Right cardiac atrium (tissue), 5 donors: ENCODE measurements around the gene RNU1-3. TPM values are rescaled to one million over a fixed set of nuclear protein-coding genes. Genes with fewer than 3 reads are reported as not detected.
"Not testable (repeated sequence)": the region's sequence is repeated elsewhere in the genome, so short reads cannot be mapped to it uniquely, and the experiment has no call there.

Source experiments
- ATAC-seq, 2 donors: fragments of 200-7000 bp; cut with Tn5 transposase; one replicate each; pipeline versions ENCODE4 v1.8.0 to v1.9.1; 2020; ENCODE audit warnings: moderate library complexity in 2 of 2, mild to moderate bottlenecking in 1 of 2
- DNase-seq, 3 donors: peaks; one replicate each; pipeline ENCODE4 v3.0.0-alpha.2; 2020
- H3K27ac ChIP-seq: one replicate; pipeline ENCODE4 v1.5.1; 2013; ENCODE audit warnings: mild to moderate bottlenecking, low read length, control low read depth, moderate library complexity
- H3K27me3 ChIP-seq: one replicate; pipeline ENCODE4 v1.6.1; 2013; ENCODE audit not compliant: control insufficient read depth, insufficient read depth
- H3K4me1 ChIP-seq: one replicate; pipeline ENCODE4 v1.6.1; 2013; ENCODE audit warnings: low read length; ENCODE audit not compliant: control insufficient read depth, insufficient read depth
- H3K4me3 ChIP-seq: one replicate; pipeline ENCODE4 v1.5.1; 2013; ENCODE audit warnings: low read length, control low read depth
- H3K9me3 ChIP-seq: one replicate; pipeline ENCODE4 v1.6.1; 2013; ENCODE audit warnings: low read length; ENCODE audit not compliant: control insufficient read depth
- WGBS: extraction: QIAGEN DNeasy Blood & Tissue Kit; methylation state at CpG from one replicate; pipeline ENCODE4 v1.1.7; 2013; 5-methylcytosine and 5-hydroxymethylcytosine counted together
- intact Hi-C, 4 donors: fragments of 100-400 bp; cut with DNase I; formaldehyde crosslinking; loops; one replicate each; pipeline versions ENCODE4 v1.11.0 to v1.14.0; 2022 to 2023
- polyA plus RNA-seq: library from polyadenylated mRNA; stranded (reverse); fragments of 200-250 nt; gene quantifications from one replicate; pipeline ENCODE4 v1.2.3, GENCODE V29; 2013
- total RNA-seq, 4 donors: library from RNA; stranded (reverse); fragmentation: NEBNext Ultra II Directional; extraction: Animal tissue kit (Norgen Biotek cat#: 25700); gene quantifications; one replicate each; pipeline ENCODE4 v1.2.1, GENCODE V29; 2021
- donor health status: healthy with polysubstance abuse.
- donor health status: DM: no; HTN: yes; CAD: no.
- donor health status: DM: no; HTN: no; CAD: no.
- donor health status: DM: no; HTN: yes; CAD: no; lungs with severe emphysema.
- donor health status: DM: yes; HTN: yes; CAD: no.

Gene RNU1-3
- total and polyA plus RNA-seq, 5 donors: 3,675 to 8,578 (median 7,073) TPM; not detected in 1

- ATAC-seq (peak in 1 of 2 donors; percentile 2), DNase-seq (peak in 1 of 3 donors; percentile 47)
- H3K4me1 ChIP-seq, H3K9me3 ChIP-seq, intact Hi-C loops, H3K27me3 ChIP-seq, H3K4me3 ChIP-seq, H3K27ac ChIP-seq: not testable (repeated sequence)
- 90% methylated on average over 12 of the region's 16 CpGs for WGBS
Measured at GRCh38 chr1:16704502-16705100, 37.9 kb upstream of the RNU1-3 start.

GRCh38 chr1:16704076-16704475, 37.3 kb upstream of the RNU1-3 start:
- WGBS: 69% methylated on average over 7 of the region's 13 CpGs
- H3K4me3 ChIP-seq, H3K27me3 ChIP-seq, H3K27ac ChIP-seq, ATAC-seq, H3K4me1 ChIP-seq, DNase-seq, intact Hi-C loops, H3K9me3 ChIP-seq: not testable (repeated sequence)

GRCh38 chr1:16703602-16704001, 36.9 kb upstream of the RNU1-3 start:
- intact Hi-C loops, H3K9me3 ChIP-seq, H3K4me1 ChIP-seq, H3K27ac ChIP-seq, H3K4me3 ChIP-seq, H3K27me3 ChIP-seq: not testable (repeated sequence)
- 22% methylated on average over 3 of the region's 5 CpGs for WGBS
- ATAC-seq: peak; percentile 14 to 62
- peak in 2 of 3 donors; percentile 53 to 62 for DNase-seq

- H3K27me3 ChIP-seq, H3K4me3 ChIP-seq, DNase-seq, H3K27ac ChIP-seq, intact Hi-C loops, H3K4me1 ChIP-seq, H3K9me3 ChIP-seq: not testable (repeated sequence)
- WGBS: no CpG with 5 or more reads among the region's 7 CpGs
- ATAC-seq: peak; percentile 50 to 51
Measured at GRCh38 chr1:16703141-16703540, 36.4 kb upstream of the RNU1-3 start.

GRCh38 chr1:16702280-16702679, 35.5 kb upstream of the RNU1-3 start:
- H3K27me3 ChIP-seq, ATAC-seq, H3K27ac ChIP-seq, H3K9me3 ChIP-seq, H3K4me3 ChIP-seq, intact Hi-C loops, H3K4me1 ChIP-seq: not testable (repeated sequence)
- peak in 1 of 3 donors; percentile 48 for DNase-seq
- WGBS: 62% methylated on average over 2 of the region's 5 CpGs

GRCh38 chr1:16701189-16701588, 34.4 kb upstream of the RNU1-3 start:
- ATAC-seq, H3K9me3 ChIP-seq, H3K27me3 ChIP-seq, H3K4me1 ChIP-seq, intact Hi-C loops, H3K27ac ChIP-seq, DNase-seq, H3K4me3 ChIP-seq: not testable (repeated sequence)
- WGBS: no CpG with 5 or more reads among the region's 37 CpGs

- H3K27me3 ChIP-seq, intact Hi-C loops, H3K27ac ChIP-seq, ATAC-seq, H3K9me3 ChIP-seq, H3K4me3 ChIP-seq, DNase-seq, H3K4me1 ChIP-seq: not testable (repeated sequence)
- 0% methylated on average over 5 of the region's 57 CpGs for WGBS
Measured at GRCh38 chr1:16700138-16700895, 33.6 kb upstream of the RNU1-3 start.

- H3K27me3 ChIP-seq, H3K9me3 ChIP-seq, H3K4me3 ChIP-seq, H3K4me1 ChIP-seq, H3K27ac ChIP-seq, intact Hi-C loops, ATAC-seq: not testable (repeated sequence)
- DNase-seq: peak in 1 of 3 donors; percentile 41
- 12% methylated on average over 45 of the region's 52 CpGs for WGBS
Measured at GRCh38 chr1:16699440-16699839, 32.7 kb upstream of the RNU1-3 start.

GRCh38 chr1:16697152-16697551, 30.4 kb upstream of the RNU1-3 start:
- H3K4me3 ChIP-seq, H3K27ac ChIP-seq, ATAC-seq, DNase-seq, H3K27me3 ChIP-seq, H3K4me1 ChIP-seq, intact Hi-C loops, H3K9me3 ChIP-seq: not testable (repeated sequence)
- WGBS: 68% methylated on average over 4 of the region's 7 CpGs

- ATAC-seq, H3K27me3 ChIP-seq, H3K4me1 ChIP-seq, intact Hi-C loops, H3K9me3 ChIP-seq, H3K27ac ChIP-seq, H3K4me3 ChIP-seq: not testable (repeated sequence)
- peak in 1 of 3 donors; percentile 58 for DNase-seq
- WGBS: 18% methylated on average over 26 of the region's 33 CpGs
Measured at GRCh38 chr1:16696507-16697150, 29.9 kb upstream of the RNU1-3 start.

- H3K4me1 ChIP-seq, H3K27ac ChIP-seq, intact Hi-C loops, DNase-seq, H3K4me3 ChIP-seq, ATAC-seq, H3K9me3 ChIP-seq, H3K27me3 ChIP-seq: not testable (repeated sequence)
- no CpG with 5 or more reads among the region's 16 CpGs for WGBS
Measured at GRCh38 chr1:16694308-16694702, 27.6 kb upstream of the RNU1-3 start.
